H9 (cell line): ENCODE results near the gene PTPN12. TPM values are rescaled to one million over a fixed set of nuclear protein-coding genes. Genes with fewer than 3 reads are reported as not detected.

Source experiments
- DNase-seq: peaks from one replicate; pipeline ENCODE4 v3.0.0-alpha.2; 2017
- H2AFZ ChIP-seq: one replicate; pipeline ENCODE4 v1.6.1; 2013; ENCODE audit warnings: mild to moderate bottlenecking, low read length, control low read depth, moderate library complexity
- H2AK5ac ChIP-seq: 2 replicates; pipeline ENCODE4 v1.6.1; 2013; ENCODE audit warnings: low read length, control low read depth, mixed read lengths; ENCODE audit not compliant: insufficient read length
- H2BK120ac ChIP-seq: one replicate; pipeline ENCODE4 v1.6.1; 2013; ENCODE audit warnings: low read depth, mild to moderate bottlenecking, low read length, control low read depth, inconsistent platforms; ENCODE audit not compliant: poor library complexity, severe bottlenecking
- H2BK12ac ChIP-seq: 2 replicates; pipeline ENCODE4 v1.6.1; 2013; ENCODE audit warnings: low read length, control low read depth, mixed read lengths, low read depth; ENCODE audit not compliant: insufficient read length
- H2BK15ac ChIP-seq: 2 replicates; pipeline ENCODE4 v1.6.1; 2013; ENCODE audit warnings: low read depth, low read length, control low read depth
- H2BK20ac ChIP-seq: one replicate; pipeline ENCODE4 v1.6.1; 2013; ENCODE audit warnings: low read depth, mild to moderate bottlenecking, low read length, control low read depth, inconsistent platforms; ENCODE audit not compliant: poor library complexity, severe bottlenecking
- H2BK5ac ChIP-seq: 2 replicates; pipeline ENCODE4 v1.6.1; 2013; ENCODE audit warnings: low read length, control low read depth, mixed read lengths; ENCODE audit not compliant: insufficient read length
- H3K14ac ChIP-seq: 2 replicates; pipeline ENCODE4 v1.6.1; 2013; ENCODE audit warnings: low read length, control low read depth; ENCODE audit not compliant: insufficient read depth
- H3K18ac ChIP-seq: 2 replicates; pipeline ENCODE4 v1.6.1; 2013; ENCODE audit warnings: low read depth, mild to moderate bottlenecking, mixed read lengths, low read length, control low read depth; ENCODE audit not compliant: insufficient read length
- H3K23ac ChIP-seq: 2 replicates; pipeline ENCODE4 v1.6.1; 2013; ENCODE audit warnings: low read length, control low read depth, mixed read lengths, low read depth; ENCODE audit not compliant: insufficient read length
- H3K23me2 ChIP-seq: 2 replicates; pipeline ENCODE4 v1.6.1; 2013; ENCODE audit warnings: low read depth, mild to moderate bottlenecking, mixed read lengths, low read length, control low read depth; ENCODE audit not compliant: insufficient read length, poor library complexity, severe bottlenecking
- H3K27ac ChIP-seq: 2 replicates; pipeline ENCODE4 v1.5.1; 2013; ENCODE audit warnings: low read length, control low read depth, mixed read lengths, low read depth; ENCODE audit not compliant: insufficient read length
- H3K27me3 ChIP-seq: 2 replicates; pipeline ENCODE4 v1.6.1; 2013; ENCODE audit warnings: low read length, control low read depth, inconsistent platforms; ENCODE audit not compliant: insufficient read depth
- H3K4ac ChIP-seq: 2 replicates; pipeline ENCODE4 v1.6.1; 2013; ENCODE audit warnings: low read depth, mild to moderate bottlenecking, control low read depth, inconsistent platforms, low read length, moderate library complexity
- H3K4me1 ChIP-seq: 2 replicates; pipeline ENCODE4 v1.6.1; 2013; ENCODE audit warnings: low read length, control low read depth, inconsistent platforms; ENCODE audit not compliant: insufficient read depth
- H3K4me2 ChIP-seq: 2 replicates; pipeline ENCODE4 v1.6.1; 2013; ENCODE audit warnings: low read length, control low read depth, mixed read lengths; ENCODE audit not compliant: insufficient read length, insufficient read depth
- H3K56ac ChIP-seq: 2 replicates; pipeline ENCODE4 v1.6.1; 2013; ENCODE audit warnings: low read depth, mild to moderate bottlenecking, mixed read lengths, low read length, control low read depth; ENCODE audit not compliant: insufficient read length
- H3K79me1 ChIP-seq: 2 replicates; pipeline ENCODE4 v1.6.1; 2013; ENCODE audit warnings: low read depth, mild to moderate bottlenecking, moderate library complexity, low read length, control low read depth, inconsistent platforms; ENCODE audit not compliant: insufficient read depth, poor library complexity, severe bottlenecking
- H3K79me2 ChIP-seq: 2 replicates; pipeline ENCODE4 v1.6.1; 2013; ENCODE audit warnings: low read length, control low read depth, inconsistent platforms; ENCODE audit not compliant: insufficient read depth
- H3K9ac ChIP-seq: 2 replicates; pipeline ENCODE4 v1.6.1; 2013; ENCODE audit warnings: low read length, control low read depth, mixed read lengths; ENCODE audit not compliant: insufficient read length; ENCODE audit errors: extremely low read depth
- H3K9me3 ChIP-seq: one replicate; pipeline ENCODE4 v1.6.1; 2013; ENCODE audit warnings: low read depth, low read length, inconsistent platforms; ENCODE audit not compliant: control insufficient read depth
- H3T11ph ChIP-seq: one replicate; pipeline ENCODE4 v1.6.1; 2013; ENCODE audit warnings: mild to moderate bottlenecking, low read length, control low read depth, inconsistent platforms
- H4K20me1 ChIP-seq: one replicate; pipeline ENCODE4 v1.6.1; 2013; ENCODE audit not compliant: control insufficient read depth, insufficient read length, insufficient read depth
- H4K5ac ChIP-seq: 2 replicates; pipeline ENCODE4 v1.6.1; 2013; ENCODE audit warnings: low read depth, mild to moderate bottlenecking, mixed read lengths, low read length, control low read depth; ENCODE audit not compliant: insufficient read length
- H4K8ac ChIP-seq: replicated peaks from 2 replicates; pipeline ENCODE4 v1.6.1; 2013; ENCODE audit warnings: low read length, control low read depth, mixed read lengths, low read depth; ENCODE audit not compliant: insufficient read length
- H4K91ac ChIP-seq: 2 replicates; pipeline ENCODE4 v1.6.1; 2013; ENCODE audit warnings: low read depth, mild to moderate bottlenecking, moderate library complexity, mixed read lengths, low read length, control low read depth; ENCODE audit not compliant: insufficient read length
- H3K27ac Mint-ChIP-seq, 3 experiments: 2 replicates in 2 of 3; 3 replicates in 1 of 3; pipeline ENCODE4 v1.8.0; 2020 to 2021; ENCODE audit warnings: mixed read lengths in 3 of 3, mild to moderate bottlenecking in 1 of 3, moderate library complexity in 1 of 3
- H3K27me3 Mint-ChIP-seq: 2 replicates; pipeline ENCODE4 v1.8.0; 2021; ENCODE audit warnings: low read depth, mild to moderate bottlenecking, moderate library complexity, mixed read lengths
- H3K36me3 Mint-ChIP-seq, 3 experiments: 2 replicates in 2 of 3; 3 replicates in 1 of 3; pipeline ENCODE4 v1.8.0; 2020 to 2021; ENCODE audit warnings: low read depth in 3 of 3, mixed read lengths in 3 of 3; ENCODE audit not compliant: insufficient read depth in 1 of 3
- H3K4me1 Mint-ChIP-seq, 2 experiments: 2 replicates each; pipeline ENCODE4 v1.8.0; 2020; ENCODE audit warnings: mixed read lengths in 2 of 2
- H3K4me3 Mint-ChIP-seq, 2 experiments: 2 replicates in 1 of 2; 3 replicates in 1 of 2; pipeline ENCODE4 v1.8.0; 2020 to 2021; ENCODE audit warnings: mild to moderate bottlenecking in 2 of 2, mixed read lengths in 2 of 2, moderate library complexity in 1 of 2
- H3K9me3 Mint-ChIP-seq, 2 experiments: 2 replicates in 1 of 2; 3 replicates in 1 of 2; pipeline ENCODE4 v1.8.0; 2020; ENCODE audit warnings: mild to moderate bottlenecking in 2 of 2, mixed read lengths in 2 of 2, moderate library complexity in 1 of 2
- WGBS: extraction: QIAGEN DNeasy Blood & Tissue Kit; methylation state at CpG from one replicate; pipeline ENCODE4 v1.1.7; 2013; ENCODE audit warnings: missing lambda C conversion rate, low lambda C conversion rate, mixed read lengths; ENCODE audit not compliant: insufficient read length; ENCODE audit errors: extremely low coverage; 5-methylcytosine and 5-hydroxymethylcytosine counted together
- total RNA-seq: library from RNA; stranded (reverse); gene quantifications from 2 replicates; pipeline ENCODE4 v1.2.1, GENCODE V29; 2021
- TF ChIP-seq, protein P1 (sequence below): fragments of 200-600 bp; sonication (generic); conservative IDR thresholded peaks from 3 replicates; pipeline ENCODE4 v1.8.0; 2021; ENCODE audit warnings: antibody characterized with exemption, mild to moderate bottlenecking

The PTPN12 gene
- total RNA-seq, 1 experiment from 2014 or later: 128 TPM

GRCh38 chr7:77488986-77489385 lies 48.1 kb upstream of the PTPN12 start:
- H3K9me3 ChIP-seq: no peaks in the 10 kb centered on the region
- no peak overlapping the region for H2BK5ac ChIP-seq
- no peak overlapping the region for H3K18ac ChIP-seq
- no peaks in the 10 kb centered on the region for H3K27me3 ChIP-seq
- H4K91ac ChIP-seq: no peak overlapping the region
- H3K4me1 ChIP-seq: no peaks in the 10 kb centered on the region
- no peak overlapping the region for H3K14ac ChIP-seq
- no peak overlapping the region for H2BK15ac ChIP-seq
- H3T11ph ChIP-seq: no peak overlapping the region
- H3K27ac ChIP-seq: no peak overlapping the region
- Mint-ChIP-seq H3K27me3 (no peaks in the 10 kb centered on the region), H3K36me3 (peaks cover 3 to 10% (median 6%) of the 10 kb centered on the region in 3 experiments; a peak in 5 of 7 replicates), H3K9me3 (peaks cover 10% of the 10 kb centered on the region in 2 experiments), H3K4me1 (no peaks in the 10 kb centered on the region), H3K27ac (no peak overlapping the region), H3K4me3 (no peak overlapping the region)
- no peaks in the 10 kb centered on the region for H3K79me1 ChIP-seq
- no CpG with 5 or more reads among the region's 1 CpG for WGBS
- no peak overlapping the region for H2BK20ac ChIP-seq
- no peak overlapping the region for H3K9ac ChIP-seq
- H2AK5ac ChIP-seq: no peak overlapping the region
- no peaks in the 10 kb centered on the region for H4K20me1 ChIP-seq
- H3K23ac ChIP-seq: no peak overlapping the region
- TF ChIP-seq, protein P1, sequence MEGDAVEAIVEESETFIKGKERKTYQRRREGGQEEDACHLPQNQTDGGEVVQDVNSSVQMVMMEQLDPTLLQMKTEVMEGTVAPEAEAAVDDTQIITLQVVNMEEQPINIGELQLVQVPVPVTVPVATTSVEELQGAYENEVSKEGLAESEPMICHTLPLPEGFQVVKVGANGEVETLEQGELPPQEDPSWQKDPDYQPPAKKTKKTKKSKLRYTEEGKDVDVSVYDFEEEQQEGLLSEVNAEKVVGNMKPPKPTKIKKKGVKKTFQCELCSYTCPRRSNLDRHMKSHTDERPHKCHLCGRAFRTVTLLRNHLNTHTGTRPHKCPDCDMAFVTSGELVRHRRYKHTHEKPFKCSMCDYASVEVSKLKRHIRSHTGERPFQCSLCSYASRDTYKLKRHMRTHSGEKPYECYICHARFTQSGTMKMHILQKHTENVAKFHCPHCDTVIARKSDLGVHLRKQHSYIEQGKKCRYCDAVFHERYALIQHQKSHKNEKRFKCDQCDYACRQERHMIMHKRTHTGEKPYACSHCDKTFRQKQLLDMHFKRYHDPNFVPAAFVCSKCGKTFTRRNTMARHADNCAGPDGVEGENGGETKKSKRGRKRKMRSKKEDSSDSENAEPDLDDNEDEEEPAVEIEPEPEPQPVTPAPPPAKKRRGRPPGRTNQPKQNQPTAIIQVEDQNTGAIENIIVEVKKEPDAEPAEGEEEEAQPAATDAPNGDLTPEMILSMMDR: no peak
- no peak overlapping the region for H3K4ac ChIP-seq
- no peak overlapping the region for H2AFZ ChIP-seq
- H3K79me2 ChIP-seq: no peaks in the 10 kb centered on the region
- H2BK120ac ChIP-seq: no peak overlapping the region
- H3K23me2 ChIP-seq: no peaks in the 10 kb centered on the region
- no peak overlapping the region for H4K8ac ChIP-seq
- DNase-seq: no peak
- H3K56ac ChIP-seq: no peak overlapping the region
- H3K4me2 ChIP-seq: no peak overlapping the region
- no peak overlapping the region for H4K5ac ChIP-seq
- H2BK12ac ChIP-seq: no peak overlapping the region
